ENCODE data around the gene FTSJ3.
A peak's percentile ranks its signal among the peaks of the same experiment; 100 is the strongest.

FTSJ3 gene

GRCh38 chr17:63819585-63820537 lies 7.6 kb downstream of the FTSJ3 start:
- no peaks in the 10 kb centered on the region for H3K27me3 ChIP-seq
- H3K36me3 ChIP-seq: peaks cover 98% of the 10 kb centered on the region
- H3K9me3 ChIP-seq: no peaks in the 10 kb centered on the region
- no peak overlapping the region for H3K4me3 ChIP-seq (ENCODE audit: low read depth in 1 of 2, low read length in 1 of 2)
- TF ChIP-seq, protein P1, sequence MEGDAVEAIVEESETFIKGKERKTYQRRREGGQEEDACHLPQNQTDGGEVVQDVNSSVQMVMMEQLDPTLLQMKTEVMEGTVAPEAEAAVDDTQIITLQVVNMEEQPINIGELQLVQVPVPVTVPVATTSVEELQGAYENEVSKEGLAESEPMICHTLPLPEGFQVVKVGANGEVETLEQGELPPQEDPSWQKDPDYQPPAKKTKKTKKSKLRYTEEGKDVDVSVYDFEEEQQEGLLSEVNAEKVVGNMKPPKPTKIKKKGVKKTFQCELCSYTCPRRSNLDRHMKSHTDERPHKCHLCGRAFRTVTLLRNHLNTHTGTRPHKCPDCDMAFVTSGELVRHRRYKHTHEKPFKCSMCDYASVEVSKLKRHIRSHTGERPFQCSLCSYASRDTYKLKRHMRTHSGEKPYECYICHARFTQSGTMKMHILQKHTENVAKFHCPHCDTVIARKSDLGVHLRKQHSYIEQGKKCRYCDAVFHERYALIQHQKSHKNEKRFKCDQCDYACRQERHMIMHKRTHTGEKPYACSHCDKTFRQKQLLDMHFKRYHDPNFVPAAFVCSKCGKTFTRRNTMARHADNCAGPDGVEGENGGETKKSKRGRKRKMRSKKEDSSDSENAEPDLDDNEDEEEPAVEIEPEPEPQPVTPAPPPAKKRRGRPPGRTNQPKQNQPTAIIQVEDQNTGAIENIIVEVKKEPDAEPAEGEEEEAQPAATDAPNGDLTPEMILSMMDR (IDR thresholded peaks at IDR 0.05): no peak
- peak overlapping the region; percentile 67 for H3K27ac ChIP-seq
- peaks cover 29 to 33% of the 10 kb centered on the region in 2 experiments for H3K4me1 ChIP-seq (ENCODE audit: control insufficient read depth in 1 of 2, insufficient read depth in 1 of 2, low read depth in 1 of 2, low read length in 1 of 2)

DNA sequence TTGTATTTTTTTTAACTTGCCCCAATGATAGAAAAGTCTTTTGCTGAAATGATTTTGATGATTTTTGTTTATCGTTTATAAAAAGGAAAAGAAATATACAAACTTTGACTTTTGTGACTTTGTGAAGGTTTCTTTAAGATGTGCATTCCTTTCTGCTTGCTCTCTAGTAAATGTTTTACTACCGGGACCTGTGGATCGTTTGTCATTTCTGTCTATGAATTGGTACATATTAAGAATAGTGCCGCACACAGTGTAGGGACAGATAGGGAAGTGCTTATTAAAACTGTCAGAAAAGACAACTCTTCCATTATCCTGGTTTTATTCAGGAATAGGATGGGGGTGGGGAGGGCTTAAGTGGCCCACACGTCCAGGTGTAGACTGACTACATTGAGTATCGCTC lies 8.3 kb downstream of the FTSJ3 start:
- TF ChIP-seq, protein P1 (IDR thresholded peaks at IDR 0.05): no peak
- Histone ChIP-seq H3K4me1 (ENCODE audit: control insufficient read depth in 1 of 2, insufficient read depth in 1 of 2, low read depth in 1 of 2, low read length in 1 of 2) (peaks cover 29 to 33% of the 10 kb centered on the region in 2 experiments), H3K36me3 (peaks cover 99% of the 10 kb centered on the region), H3K27ac (peak overlapping the region; percentile 67), H3K27me3 (no peaks in the 10 kb centered on the region), H3K9me3 (no peaks in the 10 kb centered on the region), H3K4me3 (ENCODE audit: low read depth in 1 of 2, low read length in 1 of 2) (no peak overlapping the region)

- TF ChIP-seq, protein P1 (IDR thresholded peaks at IDR 0.05): no peak
- H3K36me3 ChIP-seq: peaks cover 99% of the 10 kb centered on the region
- no peak overlapping the region for H3K27ac ChIP-seq
- H3K9me3 ChIP-seq: no peaks in the 10 kb centered on the region
- no peak overlapping the region for H3K4me3 ChIP-seq (ENCODE audit: low read depth in 1 of 2, low read length in 1 of 2)
- H3K4me1 ChIP-seq (ENCODE audit: control insufficient read depth in 1 of 2, insufficient read depth in 1 of 2, low read depth in 1 of 2, low read length in 1 of 2): peaks cover 29 to 33% of the 10 kb centered on the region in 2 experiments
- no peaks in the 10 kb centered on the region for H3K27me3 ChIP-seq
These were observed 9.6 kb downstream of the FTSJ3 start for GRCh38 chr17:63817736-63818385.

- H3K27ac ChIP-seq: no peak overlapping the region
- H3K27me3 ChIP-seq: no peaks in the 10 kb centered on the region
- no peak overlapping the region for H3K4me3 ChIP-seq (ENCODE audit: low read depth in 1 of 2, low read length in 1 of 2)
- H3K36me3 ChIP-seq: peaks cover 99% of the 10 kb centered on the region
- H3K9me3 ChIP-seq: no peaks in the 10 kb centered on the region
- peaks cover 26 to 30% of the 10 kb centered on the region in 2 experiments for H3K4me1 ChIP-seq (ENCODE audit: control insufficient read depth in 1 of 2, insufficient read depth in 1 of 2, low read depth in 1 of 2, low read length in 1 of 2)
- TF ChIP-seq, protein P1 (IDR thresholded peaks at IDR 0.05): no peak
These were observed 10.8 kb downstream of the FTSJ3 start for GRCh38 chr17:63816669-63817068.

- no peak overlapping the region for H3K27ac ChIP-seq
- H3K27me3 ChIP-seq: no peaks in the 10 kb centered on the region
- TF ChIP-seq, protein P1 (IDR thresholded peaks at IDR 0.05): no peak
- H3K9me3 ChIP-seq: no peaks in the 10 kb centered on the region
- peaks cover 99% of the 10 kb centered on the region for H3K36me3 ChIP-seq
- no peak overlapping the region for H3K4me3 ChIP-seq (ENCODE audit: low read depth in 1 of 2, low read length in 1 of 2)
- peaks cover 21 to 24% of the 10 kb centered on the region in 2 experiments for H3K4me1 ChIP-seq (ENCODE audit: control insufficient read depth in 1 of 2, insufficient read depth in 1 of 2, low read depth in 1 of 2, low read length in 1 of 2)
These were observed 11.3 kb downstream of the FTSJ3 start for GRCh38 chr17:63816123-63816522.

All from neutrophil (primary cell).